Measurements from ENCODE around the gene TTLL12. TPM values are rescaled to one million over a fixed set of nuclear protein-coding genes. Genes with fewer than 3 reads are reported as not detected.

The TTLL12 gene
- total and polyA plus RNA-seq, 2 donors (not counting 1 experiment from before 2014, with no cell fraction given): 11.0 to 21.3 TPM

GRCh38 chr22:43134553-43134952 lies 52.4 kb downstream of the TTLL12 start:
- 95% methylated on average over 3 of the region's 4 CpGs for WGBS (ENCODE audit: insufficient coverage)
- TF ChIP-seq, protein P1, sequence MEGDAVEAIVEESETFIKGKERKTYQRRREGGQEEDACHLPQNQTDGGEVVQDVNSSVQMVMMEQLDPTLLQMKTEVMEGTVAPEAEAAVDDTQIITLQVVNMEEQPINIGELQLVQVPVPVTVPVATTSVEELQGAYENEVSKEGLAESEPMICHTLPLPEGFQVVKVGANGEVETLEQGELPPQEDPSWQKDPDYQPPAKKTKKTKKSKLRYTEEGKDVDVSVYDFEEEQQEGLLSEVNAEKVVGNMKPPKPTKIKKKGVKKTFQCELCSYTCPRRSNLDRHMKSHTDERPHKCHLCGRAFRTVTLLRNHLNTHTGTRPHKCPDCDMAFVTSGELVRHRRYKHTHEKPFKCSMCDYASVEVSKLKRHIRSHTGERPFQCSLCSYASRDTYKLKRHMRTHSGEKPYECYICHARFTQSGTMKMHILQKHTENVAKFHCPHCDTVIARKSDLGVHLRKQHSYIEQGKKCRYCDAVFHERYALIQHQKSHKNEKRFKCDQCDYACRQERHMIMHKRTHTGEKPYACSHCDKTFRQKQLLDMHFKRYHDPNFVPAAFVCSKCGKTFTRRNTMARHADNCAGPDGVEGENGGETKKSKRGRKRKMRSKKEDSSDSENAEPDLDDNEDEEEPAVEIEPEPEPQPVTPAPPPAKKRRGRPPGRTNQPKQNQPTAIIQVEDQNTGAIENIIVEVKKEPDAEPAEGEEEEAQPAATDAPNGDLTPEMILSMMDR (IDR thresholded peaks at IDR 0.05): no peak
- no peak for TF ChIP-seq EZH2 (IDR thresholded peaks at IDR 0.05; ENCODE audit: borderline replicate concordance, insufficient read depth, low read depth, low read length, poor library complexity, severe bottlenecking)
- intact Hi-C loops (cut with micrococcal nuclease): loop anchor here (10.0 kb wide), 1 partner anchor 270 kb away; no protein-coding TSS in a partner anchor
- Histone ChIP-seq H3K4me1 (ENCODE audit: control insufficient read depth in 2 of 2, insufficient read depth in 2 of 2, low read length in 2 of 2) (peaks cover 3 to 15% of the 10 kb centered on the region in 2 donors), H4K20me1 (ENCODE audit: control insufficient read depth, insufficient read depth, low read length, poor library complexity, severe bottlenecking) (peaks cover 28% of the 10 kb centered on the region), H3K79me2 (ENCODE audit: control insufficient read depth, insufficient read depth, low read length) (peaks cover 5% of the 10 kb centered on the region), H2AFZ (ENCODE audit: insufficient read depth, low read depth, low read length, poor library complexity, severe bottlenecking) (no peak overlapping the region), H3K4me2 (replicated peaks; ENCODE audit: low read depth, low read length, poor library complexity, severe bottlenecking) (no peak overlapping the region), H3K27me3 (replicated peaks in 1 of 4; ENCODE audit: control extremely low read depth in 1 of 4, control insufficient read depth in 3 of 4, insufficient read depth in 4 of 4, low read length in 3 of 4) (peaks cover 0 to 5% (median 0%) of the 10 kb centered on the region in 4 experiments), H3K27ac (ENCODE audit: low read length in 2 of 2) (no peak overlapping the region), H3K4me3 (ENCODE audit: control extremely low read depth in 1 of 5, extremely low read depth in 1 of 5, insufficient read depth in 1 of 5, low read depth in 2 of 5, low read length in 4 of 5) (no peak overlapping the region), H3K9me3 (ENCODE audit: control extremely low read depth in 1 of 3, control insufficient read depth in 2 of 3, insufficient read depth in 1 of 3, low read length in 2 of 3) (peaks cover 0 to 6% (median 0%) of the 10 kb centered on the region in 3 donors), H3K36me3 (replicated peaks in 1 of 2; ENCODE audit: control extremely low read depth in 1 of 2, control insufficient read depth in 1 of 2, extremely low read depth in 1 of 2, insufficient read depth in 2 of 2, low read length in 1 of 2) (peaks cover 9 to 39% of the 10 kb centered on the region in 2 experiments), H3K9ac (ENCODE audit: low read length) (no peak overlapping the region)
- ATAC-seq (ENCODE audit: low read depth) (no peak), DNase-seq (no peak)
- POLR2A ChIA-PET: no interaction called here
- Mint-ChIP-seq H3K27ac (no peak overlapping the region), H3K9me3 (ENCODE audit: insufficient read depth) (no peaks in the 10 kb centered on the region), H3K27me3 (no peaks in the 10 kb centered on the region), H3K4me3 (no peak overlapping the region), H3K4me1 (peaks cover 3% of the 10 kb centered on the region)
- CTCF ChIA-PET: interaction anchor here (0.7 to 2.0 kb wide), 3 partner anchors 24 to 1099 kb away, joined by 4 to 9 read pairs (median 5); partner anchors contain the start of gene BIK

- peaks cover 0 to 6% (median 0%) of the 10 kb centered on the region in 3 donors for H3K9me3 ChIP-seq (ENCODE audit: control extremely low read depth in 1 of 3, control insufficient read depth in 2 of 3, insufficient read depth in 1 of 3, low read length in 2 of 3)
- Mint-ChIP-seq H3K4me1 (peaks cover 11% of the 10 kb centered on the region), H3K27ac (no peak overlapping the region), H3K9me3 (ENCODE audit: insufficient read depth) (no peaks in the 10 kb centered on the region), H3K27me3 (no peaks in the 10 kb centered on the region), H3K4me3 (no peak overlapping the region)
- H3K4me1 ChIP-seq (ENCODE audit: control insufficient read depth in 2 of 2, insufficient read depth in 2 of 2, low read length in 2 of 2): peaks cover 15 to 26% of the 10 kb centered on the region in 2 donors
- no peak overlapping the region for H3K27ac ChIP-seq (ENCODE audit: low read length in 2 of 2)
- H2AFZ ChIP-seq (ENCODE audit: insufficient read depth, low read depth, low read length, poor library complexity, severe bottlenecking): no peak overlapping the region
- no peak for TF ChIP-seq EZH2 (IDR thresholded peaks at IDR 0.05; ENCODE audit: borderline replicate concordance, insufficient read depth, low read depth, low read length, poor library complexity, severe bottlenecking)
- TF ChIP-seq, protein P1 (IDR thresholded peaks at IDR 0.05): no peak
- no peak for ATAC-seq (ENCODE audit: low read depth)
- peaks cover 40% of the 10 kb centered on the region for H4K20me1 ChIP-seq (ENCODE audit: control insufficient read depth, insufficient read depth, low read length, poor library complexity, severe bottlenecking)
- peaks cover 9 to 39% of the 10 kb centered on the region in 2 experiments for H3K36me3 ChIP-seq (replicated peaks in 1 of 2; ENCODE audit: control extremely low read depth in 1 of 2, control insufficient read depth in 1 of 2, extremely low read depth in 1 of 2, insufficient read depth in 2 of 2, low read length in 1 of 2)
- DNase-seq: no peak
- ChIA-PET CTCF (interaction anchor here (0.7 to 1.7 kb wide), 4 partner anchors 9 to 326 kb away, joined by 3 to 5 read pairs (median 4); partner anchors contain the start of genes BIK and MCAT), POLR2A (interaction anchor here (0.7 kb wide), 1 partner anchor 25 kb away, joined by 3 read pairs; no protein-coding TSS in a partner anchor)
- intact Hi-C loops (cut with micrococcal nuclease): loop anchor here (10.0 kb wide), 1 partner anchor 269 kb away; no protein-coding TSS in a partner anchor
- no peak overlapping the region for H3K4me3 ChIP-seq (ENCODE audit: control extremely low read depth in 1 of 5, extremely low read depth in 1 of 5, insufficient read depth in 1 of 5, low read depth in 2 of 5, low read length in 4 of 5)
- H3K4me2 ChIP-seq (replicated peaks; ENCODE audit: low read depth, low read length, poor library complexity, severe bottlenecking): no peak overlapping the region
- 90% methylated on average over 8 of the region's 9 CpGs for WGBS (ENCODE audit: insufficient coverage)
- peaks cover 0 to 15% (median 6%) of the 10 kb centered on the region in 4 experiments for H3K27me3 ChIP-seq (replicated peaks in 1 of 4; ENCODE audit: control extremely low read depth in 1 of 4, control insufficient read depth in 3 of 4, insufficient read depth in 4 of 4, low read length in 3 of 4)
- H3K9ac ChIP-seq (ENCODE audit: low read length): no peak overlapping the region
- H3K79me2 ChIP-seq (ENCODE audit: control insufficient read depth, insufficient read depth, low read length): peaks cover 5% of the 10 kb centered on the region
These were observed 53.5 kb downstream of the TTLL12 start for GRCh38 chr22:43133401-43133800.

All from B cell (primary cell).